Islet precursor cell (in vitro differentiated cells): ENCODE results near the gene HIPK4.
A peak's percentile ranks its signal among the peaks of the same experiment; 100 is the strongest.
"Not testable (repeated sequence)": the region's sequence is repeated elsewhere in the genome, so short reads cannot be mapped to it uniquely, and the experiment has no call there.

Experiments used
- DNase-seq: peaks from one replicate; pipeline ENCODE4 v3.0.0-alpha.2; 2018

The HIPK4 gene

DNA sequence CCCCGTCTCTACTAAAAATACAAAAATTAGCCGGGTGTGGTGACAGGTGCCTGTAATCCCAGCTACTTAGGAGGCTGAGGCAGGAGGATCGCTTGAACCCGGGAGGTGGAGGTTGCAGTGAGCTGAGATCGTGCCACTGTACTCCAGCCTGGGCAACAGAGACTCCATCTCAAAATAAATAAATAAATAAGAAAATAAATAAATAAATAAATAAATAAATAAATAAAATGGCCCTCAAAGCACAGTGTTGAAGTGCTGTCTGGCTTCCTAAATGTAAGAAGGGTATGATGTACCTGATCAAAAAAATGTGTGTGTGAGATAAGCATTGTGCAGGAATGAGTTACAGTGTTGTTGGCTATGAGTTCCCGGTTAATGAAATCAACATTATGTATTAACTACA, 56.9 kb downstream of the HIPK4 start:
- not testable (repeated sequence) for DNase-seq

DNA sequence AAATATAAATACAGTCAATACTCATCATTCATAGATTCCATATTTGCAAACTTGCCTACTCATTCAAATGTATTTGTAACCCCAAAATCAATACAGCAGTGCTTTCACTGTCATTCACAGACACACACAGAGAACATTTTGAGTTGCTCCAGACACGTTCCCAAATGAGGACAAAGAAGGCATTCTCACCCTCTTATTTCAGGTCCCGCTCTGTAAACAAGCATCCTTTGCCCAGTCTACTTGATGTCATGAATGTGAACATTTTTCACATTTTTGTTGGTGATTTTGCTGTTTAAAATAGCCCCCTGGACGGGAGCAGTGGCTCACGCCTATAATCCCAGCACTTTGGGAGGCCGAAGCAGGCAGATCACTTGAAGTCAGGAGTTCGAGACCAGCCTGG, 57.3 kb downstream of the HIPK4 start:
- DNase-seq: no peak

DNA sequence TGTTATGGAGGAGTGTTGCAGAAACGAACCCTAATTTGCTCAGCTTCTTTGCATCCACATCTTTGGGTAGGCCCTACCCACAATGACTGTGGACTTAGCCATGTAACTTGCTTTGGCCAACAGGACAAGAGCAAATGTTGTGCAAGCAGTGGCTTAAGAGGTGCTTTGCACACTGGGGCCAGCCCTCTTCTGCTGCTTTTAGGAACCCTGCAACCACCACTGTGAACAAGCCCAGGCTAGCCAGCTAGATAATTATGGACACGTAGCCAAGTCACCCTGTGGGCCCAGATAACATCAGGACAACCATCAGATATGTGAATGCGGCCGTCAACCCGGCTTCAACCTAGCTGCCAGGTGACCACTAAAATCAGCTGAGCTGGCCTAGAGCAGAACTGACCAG, 58.9 kb downstream of the HIPK4 start:
- peak; percentile 87 for DNase-seq
